Activated CD4-positive, alpha-beta T cell treated with anti-CD3 and anti-CD28 coated beads, Interleukin-2, amount 50 U/mL, for 1 hour (primary cell): ENCODE results near the gene PTPN11.
"Not testable (repeated sequence)": the region's sequence is repeated elsewhere in the genome, so short reads cannot be mapped to it uniquely, and the experiment has no call there.

Experiments used
- DNase-seq: peaks from one replicate; pipeline ENCODE4 v3.0.0-alpha.2; 2020

PTPN11 gene

DNA sequence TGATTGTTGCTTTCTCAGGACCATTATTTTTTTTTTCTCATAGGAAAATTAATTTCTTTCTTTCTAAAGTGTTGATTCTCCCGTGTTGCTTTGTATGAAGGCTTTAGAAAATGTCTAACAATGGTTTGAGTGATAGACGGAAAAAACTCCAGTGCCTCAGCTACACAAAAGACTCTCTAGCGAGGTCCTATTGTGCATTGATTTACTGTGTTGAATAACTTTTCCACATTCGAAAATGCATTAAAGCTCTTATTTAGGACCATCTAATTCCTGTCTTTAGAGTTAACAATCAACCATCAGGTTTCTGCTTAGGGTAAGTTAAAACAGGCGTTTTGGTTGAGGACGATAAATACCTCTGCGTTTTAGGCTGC lies 99.6 kb downstream of the PTPN11 start:
- DNase-seq = no peak

DNA sequence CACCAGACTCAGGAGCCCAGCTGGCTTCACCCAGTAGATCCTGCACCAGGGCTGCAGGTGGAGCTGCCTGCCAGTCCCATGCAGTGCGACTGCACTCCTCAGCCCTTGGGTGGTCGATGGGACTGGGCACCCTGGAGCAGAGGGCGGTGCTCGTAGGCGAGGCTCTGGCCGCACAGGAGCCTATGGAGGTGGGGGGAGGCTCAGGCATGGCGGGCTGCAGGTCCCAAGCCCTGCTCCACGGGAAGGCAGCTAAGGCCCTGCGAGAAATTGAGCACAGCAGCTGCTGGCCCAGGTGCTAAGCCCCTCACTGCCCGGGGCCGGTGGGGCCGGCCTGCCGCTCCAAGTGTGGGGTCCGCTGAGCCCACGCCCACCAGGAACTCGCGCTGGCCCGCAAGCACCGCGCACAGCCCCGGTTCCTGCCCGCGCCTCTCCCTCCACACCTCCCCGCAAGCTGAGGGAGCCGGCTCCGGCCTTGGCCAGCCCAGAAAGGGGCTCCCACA lies 101.1 kb downstream of the PTPN11 start:
- not testable (repeated sequence) for DNase-seq

DNA sequence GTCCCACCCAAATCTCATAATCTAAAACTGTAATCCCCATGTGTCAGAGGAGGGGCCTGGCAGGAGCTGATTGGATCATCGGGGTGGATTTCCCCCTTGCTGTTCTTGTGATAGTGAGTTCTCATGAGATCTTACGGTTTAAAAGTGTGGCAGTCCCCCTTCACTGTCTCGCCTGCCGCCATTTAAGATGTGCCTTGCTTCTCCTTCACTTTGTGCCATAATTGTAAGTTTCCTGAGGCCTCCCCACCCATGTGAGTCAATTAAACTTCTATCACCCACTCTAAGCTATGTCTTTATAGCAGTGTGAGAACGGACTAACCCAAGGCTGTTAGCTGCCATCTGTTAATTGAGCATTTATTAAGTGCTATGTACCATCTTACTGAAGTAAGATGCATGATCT lies 105.1 kb downstream of the PTPN11 start:
- DNase-seq = no peak

DNA sequence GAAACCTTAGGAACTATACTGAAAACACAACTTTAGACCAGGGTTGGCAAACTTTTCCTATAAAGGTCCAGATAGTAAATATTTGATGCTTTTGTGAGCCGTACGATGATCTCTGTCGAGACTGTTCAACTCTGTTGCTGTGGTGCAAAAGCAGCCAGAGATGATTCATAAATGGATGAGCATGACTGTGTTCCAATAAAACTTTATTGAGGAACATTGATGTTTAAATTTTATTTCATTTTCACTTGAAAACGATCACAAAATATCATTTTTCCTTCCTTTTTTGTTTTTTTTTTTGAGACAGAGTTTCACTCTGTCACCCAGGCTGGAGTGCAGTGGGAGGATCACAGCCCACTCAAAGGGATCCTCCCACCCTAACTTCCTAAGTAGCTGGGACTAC lies 105.5 kb downstream of the PTPN11 start:
- no peak for DNase-seq

DNA sequence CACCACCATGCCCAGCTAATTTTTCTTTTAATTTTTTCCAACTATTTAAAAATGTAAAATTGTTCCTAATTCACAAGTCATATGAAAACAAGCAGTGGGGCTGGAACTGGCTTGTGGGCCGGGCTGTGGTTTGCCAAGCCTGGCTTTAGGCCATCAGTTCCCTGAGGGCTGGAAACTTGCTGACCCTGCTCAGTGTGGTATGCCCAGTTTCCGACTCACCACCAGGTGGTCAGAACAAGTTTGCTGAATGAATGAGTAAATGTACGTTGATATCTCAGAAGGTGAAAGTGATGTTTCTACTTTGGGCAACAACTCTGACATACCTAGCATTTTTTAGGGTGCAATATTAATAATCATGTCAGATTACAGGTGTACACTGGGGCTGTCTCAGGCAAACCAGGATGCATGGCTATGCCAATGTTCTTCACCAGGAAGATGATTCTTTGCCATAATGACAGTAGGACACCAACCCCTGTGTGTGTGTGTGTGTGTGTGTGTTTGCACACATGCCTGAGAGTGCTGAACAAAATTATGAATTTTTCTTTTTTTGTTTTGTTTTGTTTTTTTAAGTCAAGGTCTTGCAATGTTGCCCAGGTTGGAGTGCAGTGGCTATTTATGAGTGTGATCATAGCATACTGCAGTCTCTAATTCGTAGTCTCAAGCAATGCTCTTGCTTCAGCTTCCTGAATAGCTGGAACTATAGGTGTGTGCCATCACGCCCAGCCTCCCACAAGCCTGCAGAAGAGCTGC lies 106.1 kb downstream of the PTPN11 start:
- no peak for DNase-seq

DNA sequence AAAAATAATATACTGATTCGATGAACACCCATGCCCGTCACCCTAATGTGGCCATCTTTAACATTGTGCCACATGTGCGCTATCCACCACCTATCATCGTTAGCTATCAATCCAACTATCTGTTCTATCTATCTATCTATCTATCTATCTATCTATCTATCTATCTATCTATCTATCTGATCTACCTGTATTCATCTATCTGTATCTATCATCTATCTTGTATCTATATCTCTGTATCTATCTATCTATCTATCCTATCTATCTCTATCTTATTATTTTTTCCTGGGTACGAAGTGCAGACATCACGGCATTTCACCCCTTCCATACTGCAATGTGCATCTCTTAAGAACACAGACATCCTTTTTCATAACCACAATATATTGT lies 106.7 kb downstream of the PTPN11 start:
- no peak for DNase-seq

DNA sequence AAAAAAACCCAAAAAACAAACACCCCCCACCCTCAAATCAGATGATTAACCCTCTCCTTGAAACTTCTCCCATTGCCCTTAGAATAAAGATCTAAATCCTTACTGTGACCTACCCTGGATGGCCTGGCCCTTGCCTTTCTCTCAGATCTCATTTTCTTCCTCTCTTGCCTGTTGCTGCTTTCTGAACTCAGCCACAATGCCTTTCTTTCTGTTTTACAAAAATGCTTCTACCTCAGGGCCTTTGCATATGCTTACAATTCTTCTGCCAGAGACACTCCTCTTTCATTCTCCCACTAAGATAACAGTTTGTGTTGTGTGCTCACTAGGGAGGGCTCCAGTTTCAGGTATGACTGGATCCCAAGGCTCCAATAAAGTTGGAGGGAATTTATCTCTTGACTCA lies 108.3 kb downstream of the PTPN11 start:
- no peak for DNase-seq

DNA sequence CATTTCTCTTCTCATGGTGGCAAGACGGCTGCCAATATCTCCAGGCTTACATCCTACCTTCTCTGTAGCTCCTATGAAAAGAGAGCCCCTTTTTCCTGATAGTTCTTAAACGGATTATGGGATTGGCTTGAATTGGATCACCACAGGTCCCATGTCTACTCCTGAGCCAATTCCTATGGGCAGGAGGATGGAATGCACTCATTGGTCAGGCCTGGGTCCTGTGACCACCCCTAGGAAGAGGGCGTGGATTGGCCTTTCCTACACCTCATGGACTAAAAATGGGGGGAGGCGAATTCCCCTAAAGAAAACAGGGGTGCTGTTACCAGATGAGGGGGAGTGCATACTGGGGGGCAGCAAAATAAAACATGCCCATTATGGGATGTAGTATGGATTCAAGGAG lies 108.8 kb downstream of the PTPN11 start:
- DNase-seq = no peak

DNA sequence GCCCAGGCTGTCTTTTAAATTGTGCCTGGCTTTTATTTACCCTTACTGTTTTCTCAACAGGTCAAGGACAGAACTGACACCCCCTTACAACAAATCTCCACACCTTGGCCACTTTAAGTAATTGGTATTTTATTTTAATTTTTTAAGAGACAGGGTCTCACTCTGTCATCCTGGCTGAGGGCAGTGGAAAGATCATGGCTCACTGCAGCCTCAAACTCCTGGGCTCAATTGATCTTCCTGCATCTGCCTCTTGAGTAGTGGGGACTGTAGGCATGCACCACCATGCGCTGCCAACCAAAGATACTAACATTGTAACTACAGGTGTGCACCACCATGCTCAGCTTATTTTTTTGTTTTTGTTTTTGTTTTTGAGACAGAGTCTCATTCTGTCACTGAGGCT lies 109.8 kb downstream of the PTPN11 start:
- DNase-seq = no peak

DNA sequence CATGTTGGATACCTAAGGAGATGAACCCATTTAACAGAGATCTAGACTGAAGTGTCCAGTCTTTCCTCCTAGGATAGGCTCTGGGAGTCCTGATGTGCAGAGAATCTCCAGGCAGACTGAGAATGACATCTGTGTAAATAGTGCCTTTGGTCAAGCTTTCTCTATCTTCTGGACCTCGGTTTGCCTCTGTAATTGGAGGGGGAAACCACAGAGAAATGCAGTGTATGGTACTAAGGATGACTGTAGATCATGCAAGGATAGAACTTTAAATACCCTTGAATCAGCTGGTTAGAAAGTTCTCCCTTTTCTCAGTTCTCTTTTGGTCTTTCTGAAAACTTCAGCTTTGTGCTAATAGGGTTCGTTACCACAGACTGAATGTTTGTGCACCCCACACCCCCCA lies 112.2 kb downstream of the PTPN11 start:
- DNase-seq = no peak

DNA sequence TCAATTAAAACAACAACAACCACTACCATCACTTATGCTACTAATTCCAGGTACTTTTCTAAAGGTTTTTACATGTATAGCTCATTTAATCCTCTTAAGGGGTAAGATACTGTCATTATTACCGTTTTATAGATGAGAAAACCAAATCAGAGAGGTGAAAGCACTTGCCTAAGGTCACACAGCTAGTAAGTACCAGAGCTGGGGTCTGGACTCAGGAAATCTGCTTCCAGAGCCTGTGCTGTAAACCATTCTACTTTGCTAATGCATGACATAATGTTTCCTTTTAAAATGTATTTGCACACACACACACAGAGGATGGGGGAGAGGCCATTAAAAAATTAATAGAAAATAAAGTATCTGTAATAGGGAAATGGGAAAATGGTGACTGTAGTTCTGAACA lies 113.4 kb downstream of the PTPN11 start:
- no peak for DNase-seq

DNA sequence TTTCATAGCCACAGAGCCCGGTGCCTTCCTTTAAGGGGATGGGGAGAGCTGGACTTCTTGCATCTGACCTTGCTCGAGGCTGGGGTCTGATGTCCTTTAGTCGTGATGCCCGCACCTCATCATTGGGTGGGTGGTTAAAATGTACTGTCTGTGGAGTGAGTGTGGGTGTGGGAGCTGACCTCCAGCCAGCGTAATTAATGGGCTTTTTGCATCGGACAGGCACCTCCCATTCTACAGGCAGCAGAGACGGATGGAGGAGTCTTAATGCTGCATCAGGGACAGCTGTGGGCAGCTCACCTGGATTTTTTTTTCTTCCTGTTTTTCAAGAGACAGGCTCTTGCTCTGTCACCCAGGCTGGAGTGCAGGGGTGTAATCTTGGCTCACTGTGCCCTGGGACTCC lies 114.8 kb downstream of the PTPN11 start:
- no peak for DNase-seq

DNA sequence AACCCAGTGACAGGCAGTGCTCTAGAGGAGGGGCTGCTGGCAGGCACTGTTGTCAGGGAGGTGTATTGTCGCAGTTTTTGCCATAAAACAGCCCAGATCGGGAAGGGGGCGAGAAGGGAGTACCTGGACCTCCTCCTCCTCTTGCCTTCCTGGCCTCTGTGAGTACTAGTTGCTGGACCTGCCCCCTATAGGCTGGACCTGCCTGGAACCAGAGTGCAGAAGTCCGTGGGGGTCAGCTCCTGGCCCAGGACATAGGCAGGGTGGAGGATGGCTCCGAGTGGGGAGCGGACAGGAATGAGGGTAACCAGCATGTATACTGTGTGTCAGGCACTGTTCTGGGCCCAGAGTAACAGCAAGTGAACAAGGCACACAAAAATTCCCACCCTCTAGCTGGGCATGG lies 116.3 kb downstream of the PTPN11 start:
- DNase-seq = no peak

DNA sequence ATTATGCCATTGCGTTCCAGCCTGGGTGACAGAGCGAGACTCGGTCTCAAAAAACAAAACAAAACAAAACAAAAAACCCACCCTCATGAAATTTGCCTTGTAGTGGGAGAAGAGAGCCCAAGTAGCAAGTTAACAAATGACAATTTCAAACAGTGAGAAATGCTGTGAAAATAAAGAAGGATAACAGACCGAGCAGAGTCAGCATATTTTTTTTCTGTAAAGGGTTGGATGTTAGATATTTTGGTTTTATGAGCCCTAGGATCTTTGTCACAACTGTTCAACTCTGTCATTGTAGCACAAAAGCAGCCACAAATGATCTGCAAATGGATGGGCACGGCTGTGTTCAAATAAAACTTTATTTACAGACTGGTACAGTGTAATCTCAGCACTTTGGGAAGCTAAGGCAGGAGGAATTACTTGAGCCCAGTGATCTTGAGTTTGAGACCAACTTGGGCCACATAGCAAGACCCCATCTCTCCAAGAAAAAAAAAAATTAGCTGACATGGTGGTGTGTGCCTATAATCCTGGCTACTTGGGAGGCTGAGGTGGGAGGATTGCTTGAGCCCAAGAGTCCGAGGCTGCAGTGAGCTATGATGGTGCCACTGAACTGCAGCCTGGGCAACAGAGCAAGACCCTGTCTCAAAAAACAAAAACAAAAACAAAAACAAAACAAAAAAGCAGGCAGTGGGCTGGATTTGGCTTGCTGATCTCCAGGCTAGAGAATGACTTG lies 117.1 kb downstream of the PTPN11 start:
- DNase-seq = no peak

DNA sequence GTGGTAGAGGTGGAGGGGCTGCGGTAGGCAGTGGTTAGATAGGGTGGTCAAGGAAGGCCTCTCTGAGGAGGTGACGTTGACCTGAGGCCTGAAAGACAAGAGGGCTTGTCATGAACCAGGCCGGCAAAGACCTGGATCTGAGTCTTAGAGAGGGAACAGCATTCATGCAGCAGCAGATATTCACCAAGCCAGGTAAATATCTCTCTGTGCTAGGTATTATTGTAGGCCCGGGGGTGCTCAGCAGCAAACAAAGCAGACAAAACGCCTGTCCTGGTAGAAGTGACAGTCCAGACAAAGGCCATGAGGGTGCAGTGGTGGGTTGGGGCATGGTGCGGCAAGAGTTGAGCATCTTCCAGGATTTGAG lies 117.6 kb downstream of the PTPN11 start:
- DNase-seq = no peak

DNA sequence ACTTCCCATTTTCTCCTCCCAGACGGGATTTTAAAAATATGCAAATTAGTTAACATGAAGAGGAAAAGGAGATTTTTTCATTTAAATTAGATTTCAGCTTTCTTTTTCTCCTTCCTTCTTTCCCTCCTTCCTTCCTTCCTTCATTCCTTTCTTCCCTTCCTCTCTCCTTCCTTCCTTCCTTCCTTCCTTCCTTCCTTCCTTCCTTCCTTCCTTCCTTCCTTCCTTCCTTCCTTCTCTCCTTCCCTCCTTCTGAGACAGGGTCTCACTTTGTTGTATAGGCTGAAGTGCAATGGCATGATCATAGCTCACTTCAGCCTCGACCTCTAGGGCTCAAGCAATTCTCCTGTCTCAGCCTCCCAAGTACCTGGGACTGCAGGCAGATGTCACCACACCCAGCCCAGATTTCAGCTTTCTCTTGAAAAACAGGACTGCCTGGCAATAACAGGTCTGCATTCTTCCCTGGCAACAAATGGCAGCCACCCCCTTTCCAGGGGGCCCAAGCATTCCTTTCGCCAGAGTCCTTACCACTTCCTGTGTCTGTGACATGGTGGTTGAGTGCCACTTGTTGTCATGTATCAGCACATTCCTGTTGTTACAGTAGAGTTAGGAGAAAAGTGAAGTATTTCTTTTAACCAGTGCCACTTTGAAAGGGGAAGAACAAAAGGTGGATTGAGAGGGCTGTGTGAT lies 119.1 kb downstream of the PTPN11 start:
- DNase-seq = no peak

DNA sequence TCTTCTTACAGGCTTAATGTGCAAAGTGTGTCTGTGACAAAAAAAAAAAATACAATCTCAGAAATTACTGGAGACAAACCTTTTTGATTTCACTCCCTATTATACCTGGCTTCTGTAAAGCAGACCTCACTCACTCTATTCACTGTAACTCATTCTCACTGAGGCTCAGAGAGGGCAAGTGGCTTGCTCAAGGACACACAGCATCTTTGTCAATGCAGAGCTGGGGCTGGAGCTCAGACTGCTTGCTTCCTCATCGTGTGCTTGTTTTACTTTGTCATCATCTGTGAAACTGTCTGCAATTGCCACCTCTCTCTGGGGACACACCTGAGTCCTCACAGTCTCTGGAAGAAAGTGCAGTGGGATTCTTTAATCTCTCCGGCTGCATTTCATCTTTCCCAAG lies 120.0 kb downstream of the PTPN11 start:
- no peak for DNase-seq

DNA sequence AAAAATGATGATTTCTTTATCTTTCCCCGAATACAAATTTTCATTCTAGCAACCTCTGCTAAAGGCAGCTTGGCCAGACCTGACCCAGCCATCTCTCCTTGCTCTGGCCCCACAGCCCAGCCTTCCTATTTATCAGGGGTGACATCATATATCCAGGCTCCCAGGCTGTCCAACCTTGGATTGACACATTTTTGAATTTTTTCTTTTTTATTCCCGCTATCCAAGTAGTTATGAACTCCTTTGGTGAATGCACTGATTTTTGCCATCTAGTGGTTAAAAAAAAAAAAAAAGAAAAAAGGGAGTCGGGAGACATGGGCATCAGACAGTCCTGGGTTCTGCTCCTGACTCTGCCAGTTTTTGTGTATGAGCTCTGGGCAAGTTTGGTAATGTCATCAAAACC lies 120.5 kb downstream of the PTPN11 start:
- DNase-seq = no peak

DNA sequence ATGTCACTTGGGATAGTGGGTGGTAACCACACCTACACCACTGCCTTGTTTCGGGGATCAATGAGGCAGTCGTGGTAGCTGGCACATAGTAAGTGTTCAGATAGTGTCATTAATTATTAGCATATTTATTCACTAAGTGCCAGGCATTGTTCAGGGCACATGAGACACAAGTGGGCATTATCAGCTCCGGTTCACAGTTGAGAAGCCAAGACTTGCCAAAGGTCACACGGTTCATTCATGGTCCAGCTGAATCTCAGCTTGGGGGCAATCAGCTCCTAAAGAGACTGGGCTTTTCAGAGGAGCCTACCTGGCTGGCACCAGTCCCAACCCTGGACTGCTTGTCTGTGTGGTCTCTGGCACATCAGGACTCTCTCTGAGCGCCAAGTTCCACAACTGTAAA lies 121.3 kb downstream of the PTPN11 start:
- no peak for DNase-seq

DNA sequence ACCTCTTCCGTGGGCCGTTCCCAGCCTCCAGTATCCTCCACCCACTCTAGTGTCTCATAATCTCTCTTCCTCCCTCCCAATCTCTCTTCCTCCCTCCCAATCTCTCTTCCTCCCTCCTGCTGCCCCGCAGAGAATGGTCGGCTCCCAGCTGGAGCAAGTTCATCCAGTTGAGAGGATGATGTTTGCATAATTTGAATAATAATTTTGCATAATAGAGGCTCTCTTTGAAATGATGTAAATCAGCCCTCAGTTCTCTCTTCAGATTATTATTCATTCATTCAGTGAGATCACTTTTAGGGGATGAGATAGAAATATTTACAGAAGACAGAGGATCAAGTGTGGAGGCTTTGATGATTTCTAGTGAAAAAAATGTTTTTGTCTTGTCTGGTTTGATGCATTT lies 125.0 kb downstream of the PTPN11 start:
- DNase-seq = no peak

DNA sequence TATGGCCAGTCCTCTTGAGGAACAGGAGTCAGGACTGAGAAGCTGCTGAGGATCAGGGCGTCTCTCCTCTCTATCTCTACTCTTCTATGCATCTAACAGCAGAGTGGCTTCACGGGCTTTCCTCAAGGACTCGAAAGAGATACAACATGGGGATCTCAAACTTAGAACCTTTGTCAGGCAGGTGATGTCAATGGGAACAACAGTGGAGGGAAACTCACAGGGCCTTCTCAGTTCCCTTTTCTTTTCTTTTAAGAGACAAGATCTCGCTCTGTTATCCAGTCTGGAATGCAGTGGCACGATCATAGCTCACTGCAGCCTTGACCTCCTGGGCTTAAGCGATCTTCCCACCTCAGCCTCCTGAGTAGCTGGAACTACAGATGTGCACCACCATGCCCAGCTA lies 127.6 kb downstream of the PTPN11 start:
- DNase-seq = no peak

DNA sequence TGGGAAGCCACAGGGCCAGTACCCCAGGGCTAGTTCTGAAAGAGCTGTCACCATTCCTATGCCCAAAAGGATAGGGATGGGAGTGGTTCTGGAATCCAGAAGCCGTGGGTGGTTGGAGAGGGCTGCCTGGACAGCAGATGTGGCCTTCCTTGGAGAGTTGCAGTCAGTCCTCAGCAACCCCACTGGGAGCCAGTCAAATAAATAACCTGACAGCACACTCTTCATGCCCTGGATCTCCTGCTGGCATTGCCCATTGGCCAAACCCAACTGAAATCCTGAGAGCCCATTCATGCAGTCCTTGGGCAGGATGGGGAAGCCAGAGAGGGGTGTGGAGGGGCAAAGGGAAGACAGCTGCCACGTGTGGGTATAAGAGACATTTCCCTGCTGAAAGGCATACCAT lies 128.2 kb downstream of the PTPN11 start:
- DNase-seq = no peak

DNA sequence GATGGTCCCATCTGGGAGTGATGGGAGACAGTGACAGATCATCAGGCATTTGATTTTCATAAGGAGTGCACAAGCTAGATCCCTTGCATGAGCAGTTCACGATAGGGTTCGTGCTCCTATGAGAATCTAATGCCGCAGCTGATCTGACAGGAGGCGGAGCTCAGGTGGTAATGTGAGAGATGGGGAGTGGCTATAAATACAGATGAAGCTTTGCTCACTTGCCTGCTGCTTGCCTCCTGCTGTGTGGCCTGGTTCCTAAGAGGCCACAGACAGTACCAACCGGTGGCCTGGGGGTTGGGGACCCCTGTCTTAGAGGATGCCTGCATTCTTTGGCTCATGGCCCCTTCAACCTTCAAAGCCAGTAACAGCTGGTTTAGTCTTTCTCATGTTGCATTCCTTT lies 130.3 kb downstream of the PTPN11 start:
- DNase-seq = no peak

DNA sequence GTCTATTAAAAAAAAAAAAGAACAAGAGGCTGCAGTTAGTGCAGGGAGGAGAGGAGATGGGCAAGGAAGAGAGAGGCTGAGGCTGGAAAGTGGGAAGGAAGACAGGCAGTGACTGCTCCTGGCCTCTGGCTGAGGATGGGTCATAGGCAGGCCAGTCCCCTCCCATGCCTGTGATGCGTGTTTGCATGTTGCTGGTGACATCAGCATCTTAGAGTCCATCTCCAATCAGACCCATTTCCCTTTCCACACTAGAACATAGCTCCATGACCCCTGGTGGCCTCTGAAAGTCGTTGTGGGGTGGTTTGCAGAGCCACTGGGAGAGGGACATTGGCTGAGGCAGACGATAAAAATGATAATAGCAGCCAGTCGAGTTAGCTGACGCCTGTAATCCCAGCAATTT lies 132.9 kb downstream of the PTPN11 start:
- no peak for DNase-seq
